NCI-H2171 (cell line): Measurements from ENCODE around the gene CHD9.

Experiments used
- DNase-seq: peaks from one replicate; lab custom pipeline; 2025; lab: John Stamatoyannopoulos, UW

Gene CHD9

DNA sequence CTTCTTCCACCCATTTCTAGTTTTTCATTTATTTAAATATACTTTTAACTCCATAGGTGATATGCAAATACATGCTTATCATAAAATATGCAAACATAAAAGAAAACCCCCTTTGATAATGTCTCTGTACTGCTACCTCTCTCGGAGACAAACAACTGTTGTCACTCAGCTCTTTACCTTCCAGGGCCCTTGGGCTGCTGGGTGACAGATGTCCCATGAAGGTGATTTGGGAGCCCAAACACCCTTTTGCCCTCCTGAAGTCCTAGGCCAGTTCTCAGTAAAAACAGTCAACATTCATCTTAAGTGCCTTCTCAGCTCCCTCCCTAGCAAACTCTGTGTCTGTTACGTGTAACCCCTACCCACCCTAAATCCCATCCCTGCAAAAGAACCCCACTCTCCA is 37.5 kb downstream of the CHD9 start:
- peak; percentile 40 for DNase-seq

DNA sequence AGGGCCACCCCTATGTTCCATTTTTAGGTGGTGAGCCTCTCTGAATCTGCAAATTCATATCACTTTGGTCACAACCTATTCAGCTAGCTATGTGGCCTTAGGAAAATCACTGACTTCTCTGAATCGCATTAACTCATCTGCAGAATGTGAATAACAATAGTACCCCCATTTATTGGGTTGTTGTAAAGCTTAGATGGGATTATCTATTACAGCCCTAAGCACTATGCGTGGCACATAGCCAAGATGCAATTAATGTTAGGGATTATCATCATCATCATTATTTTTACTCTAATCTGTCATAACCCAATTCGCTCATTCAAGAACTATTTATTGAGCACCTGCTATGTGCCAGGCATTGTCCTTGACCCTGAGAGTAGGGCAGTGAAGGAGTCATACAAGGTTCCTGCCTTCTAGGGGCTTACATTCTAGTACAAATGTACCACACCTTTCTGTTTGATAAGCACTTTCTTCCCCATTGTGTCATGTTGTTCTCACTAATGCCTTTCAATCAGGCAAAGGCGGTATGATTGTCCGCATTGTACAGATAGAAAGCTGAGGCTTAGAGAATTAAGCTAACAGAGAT is 38.5 kb downstream of the CHD9 start:
- DNase-seq = no peak

DNA sequence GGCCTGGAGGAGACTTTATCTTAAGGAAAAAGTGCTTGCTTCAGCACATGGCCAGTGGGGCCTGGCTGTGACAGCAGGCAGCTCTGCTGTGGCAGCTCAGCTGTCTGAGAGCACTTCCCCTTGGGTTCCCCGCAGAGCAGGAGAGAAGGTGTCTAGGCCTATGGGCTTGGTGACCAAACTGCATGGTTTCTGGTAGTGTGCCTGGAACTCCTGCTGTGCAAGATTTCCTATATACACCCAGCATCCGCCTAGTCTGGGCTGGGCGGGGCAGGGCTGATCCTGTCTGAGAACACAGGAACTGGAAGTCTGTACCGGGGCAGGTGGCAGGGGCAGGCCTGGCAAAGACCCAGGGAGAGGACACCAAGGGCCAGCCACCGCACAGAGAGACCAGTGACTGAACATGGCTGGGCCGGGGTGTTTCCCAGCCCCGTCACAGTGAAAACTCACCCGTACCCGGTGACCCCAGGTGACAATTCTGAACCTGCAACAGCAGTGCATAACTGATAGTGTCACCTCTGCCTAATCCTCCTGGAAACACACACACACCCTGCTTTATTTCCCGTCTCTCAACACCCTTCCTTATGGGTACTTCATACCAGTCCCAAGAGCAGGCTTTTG is 39.3 kb downstream of the CHD9 start:
- DNase-seq = peak; percentile 50

DNA sequence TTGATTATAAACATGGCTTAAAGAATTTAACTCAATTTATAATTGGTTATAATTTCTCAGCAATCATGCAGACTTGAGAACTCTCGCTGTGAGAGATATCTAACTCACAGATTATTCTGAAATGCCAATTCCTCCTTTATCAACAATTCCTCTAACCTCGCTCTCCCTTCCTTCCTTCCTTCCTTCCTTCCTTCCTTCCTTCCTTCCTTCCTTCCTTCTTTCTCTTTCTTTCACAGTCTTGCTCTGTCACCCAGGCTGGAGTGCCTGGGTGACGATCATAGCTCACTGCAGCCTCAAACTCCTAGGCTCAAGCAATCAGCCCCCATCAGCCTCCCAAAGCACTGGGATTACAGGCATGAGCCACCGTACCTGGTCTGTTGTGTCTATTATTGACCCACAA is 42.4 kb downstream of the CHD9 start:
- DNase-seq = no peak

DNA sequence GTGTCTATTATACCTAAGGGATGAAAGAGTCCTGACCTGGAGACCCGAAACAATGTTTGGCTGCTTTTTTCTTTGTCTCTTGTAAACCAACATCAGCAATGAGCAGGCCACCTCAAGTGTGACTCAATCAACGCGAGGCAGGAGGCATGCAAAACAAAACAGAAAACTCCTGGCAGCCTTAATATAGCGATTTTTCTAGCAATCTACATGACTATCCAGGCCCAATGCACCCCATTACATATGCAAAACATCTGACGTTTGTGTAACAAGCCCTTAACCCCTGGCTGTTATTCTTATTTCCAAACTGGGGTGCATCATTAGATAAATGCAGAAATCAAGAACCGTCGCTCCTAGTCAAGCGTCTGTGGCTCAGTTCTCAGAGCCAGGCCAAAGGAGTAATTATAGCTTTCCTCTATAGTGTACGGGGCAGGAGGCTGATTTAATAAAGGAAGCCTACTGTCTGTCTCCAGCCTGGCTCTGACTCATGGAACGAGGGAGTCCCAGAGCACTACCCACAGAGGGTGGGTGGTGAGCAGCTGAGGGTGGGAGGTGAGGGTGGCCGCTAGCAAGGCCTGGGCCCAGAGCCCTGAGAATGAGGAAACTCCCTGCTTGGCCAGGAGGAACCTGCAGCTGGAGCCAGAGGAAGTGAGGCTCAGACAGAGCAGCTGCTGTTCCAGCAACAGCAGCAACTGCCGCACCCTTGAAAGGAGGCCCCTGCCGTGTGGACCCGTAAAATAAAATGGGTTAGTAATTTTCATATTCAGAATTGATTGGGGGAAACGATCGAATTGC is 43.9 kb downstream of the CHD9 start:
- peak; percentile 58 for DNase-seq

DNA sequence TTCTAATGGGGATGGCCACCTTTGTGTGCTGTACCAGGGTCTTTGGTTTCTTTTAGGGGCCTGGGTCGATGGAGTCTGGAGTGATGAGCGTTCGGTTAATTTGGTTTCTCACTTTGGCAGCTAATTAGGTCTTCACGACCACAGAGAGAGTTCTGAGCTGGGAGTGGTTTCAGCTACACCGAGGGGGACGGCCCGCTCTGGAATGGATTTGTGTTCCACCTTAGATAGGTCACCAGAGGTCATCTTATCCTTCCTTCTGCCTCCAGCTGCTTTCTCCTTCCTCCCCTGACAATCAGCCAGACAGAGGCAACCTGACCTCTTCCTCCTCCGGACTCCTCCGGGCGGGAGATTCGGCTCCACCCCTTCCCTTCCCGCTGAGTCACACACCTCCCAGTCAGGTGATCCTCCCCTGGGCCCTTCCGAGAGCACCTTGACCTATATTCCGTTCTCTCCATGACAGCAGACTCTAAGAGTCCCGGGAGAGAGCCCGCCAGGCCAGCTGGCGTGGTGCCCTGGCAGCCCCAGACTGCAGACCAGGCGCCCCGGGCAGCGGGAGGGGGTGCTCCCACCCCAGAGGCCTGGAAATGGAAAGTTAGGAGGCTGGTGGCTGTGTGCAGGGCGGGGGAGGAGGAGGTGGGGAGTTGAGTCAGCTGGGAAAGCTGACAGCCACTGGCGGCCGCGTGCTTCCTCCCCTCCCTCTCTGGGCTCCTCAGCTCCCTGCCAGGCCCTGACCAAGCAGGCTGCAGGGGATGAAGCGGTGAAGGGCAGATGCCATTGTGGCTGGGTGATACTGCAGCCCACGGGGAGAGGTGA is 44.7 kb downstream of the CHD9 start:
- DNase-seq = peak; percentile 97

DNA sequence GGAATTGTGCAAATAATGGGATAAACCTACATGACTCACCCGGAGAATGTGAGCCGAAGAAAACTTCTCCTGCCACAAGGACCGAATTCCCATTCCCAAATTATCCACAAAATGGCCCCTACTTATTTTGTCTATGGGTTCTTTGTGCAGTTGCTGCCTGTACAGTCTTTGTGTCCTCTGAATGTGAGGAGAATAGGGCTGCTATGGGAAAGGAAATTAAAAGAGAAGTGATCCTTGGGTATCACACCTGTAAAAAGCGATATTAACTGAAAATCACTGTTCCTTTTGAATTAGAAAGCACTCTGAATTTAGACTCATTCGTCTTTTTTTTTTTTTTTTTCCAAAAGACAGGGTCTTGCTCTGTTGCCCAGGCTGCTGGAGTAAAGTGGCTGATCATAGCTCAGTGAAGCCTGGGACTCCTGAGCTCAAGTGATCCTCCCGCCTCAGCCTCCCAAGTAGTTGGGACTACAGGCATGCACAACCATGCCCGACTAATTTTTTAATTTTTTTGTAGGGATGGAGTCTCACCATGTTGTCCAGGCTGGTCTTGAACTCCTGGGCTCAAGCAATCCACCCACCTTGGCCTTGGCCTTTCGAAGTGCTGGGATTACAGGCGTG is 45.4 kb downstream of the CHD9 start:
- no peak for DNase-seq

DNA sequence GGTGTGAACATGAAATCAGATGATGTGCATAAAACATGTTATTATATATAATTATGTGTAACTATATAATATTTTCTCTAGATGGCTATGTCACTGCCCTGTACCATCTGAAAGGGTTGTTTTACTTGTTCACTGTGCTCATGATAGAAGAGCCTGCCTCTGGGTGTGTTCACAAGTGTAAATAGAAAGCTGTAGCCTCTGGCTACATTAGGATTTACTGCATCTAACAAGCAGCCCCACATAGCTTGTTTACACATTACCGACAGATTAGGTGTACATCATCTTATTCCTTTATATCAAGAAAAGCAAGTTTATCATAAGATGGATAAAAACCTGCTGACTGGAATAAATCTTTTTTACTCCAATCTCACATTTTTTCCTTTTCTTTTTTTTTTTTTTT is 46.1 kb downstream of the CHD9 start:
- no peak for DNase-seq

DNA sequence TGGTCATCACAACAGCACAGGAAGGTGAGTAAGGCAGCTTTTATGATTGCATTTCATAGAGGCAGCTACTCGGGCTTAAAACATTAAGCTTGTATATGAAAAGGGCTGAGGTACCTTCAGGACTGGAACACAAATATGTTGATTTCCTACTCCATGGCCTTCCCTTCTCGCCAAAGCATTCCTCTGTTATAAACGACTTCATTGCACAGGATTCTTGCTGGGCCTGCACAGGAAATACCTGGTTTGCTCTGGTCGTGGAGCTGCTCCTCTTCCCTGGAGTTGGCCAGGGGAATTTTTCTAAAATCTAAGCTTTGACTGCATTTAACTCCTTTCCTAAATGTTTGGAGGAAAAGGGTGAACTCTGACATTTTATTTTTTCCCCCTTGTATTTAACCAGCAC is 49.0 kb downstream of the CHD9 start:
- no peak for DNase-seq

DNA sequence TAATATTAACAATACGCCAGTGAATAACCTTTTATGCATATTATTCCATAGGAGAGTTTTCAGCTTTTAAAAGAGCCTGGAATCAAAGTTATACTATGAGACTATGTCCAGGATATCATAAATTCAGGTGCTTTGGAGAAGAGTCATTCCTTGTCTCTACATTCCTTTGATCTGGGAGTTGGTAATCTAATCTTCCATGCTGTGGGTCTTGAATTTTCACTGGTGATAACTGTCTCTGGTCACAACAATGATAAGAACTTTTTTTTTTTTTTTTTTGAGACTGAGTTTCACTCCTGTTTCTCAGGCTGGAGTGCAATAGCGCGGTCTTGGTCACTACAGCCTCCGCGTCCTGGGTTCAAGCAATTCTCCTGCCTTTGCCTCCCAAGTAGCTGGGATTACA is 50.8 kb downstream of the CHD9 start:
- no peak for DNase-seq

DNA sequence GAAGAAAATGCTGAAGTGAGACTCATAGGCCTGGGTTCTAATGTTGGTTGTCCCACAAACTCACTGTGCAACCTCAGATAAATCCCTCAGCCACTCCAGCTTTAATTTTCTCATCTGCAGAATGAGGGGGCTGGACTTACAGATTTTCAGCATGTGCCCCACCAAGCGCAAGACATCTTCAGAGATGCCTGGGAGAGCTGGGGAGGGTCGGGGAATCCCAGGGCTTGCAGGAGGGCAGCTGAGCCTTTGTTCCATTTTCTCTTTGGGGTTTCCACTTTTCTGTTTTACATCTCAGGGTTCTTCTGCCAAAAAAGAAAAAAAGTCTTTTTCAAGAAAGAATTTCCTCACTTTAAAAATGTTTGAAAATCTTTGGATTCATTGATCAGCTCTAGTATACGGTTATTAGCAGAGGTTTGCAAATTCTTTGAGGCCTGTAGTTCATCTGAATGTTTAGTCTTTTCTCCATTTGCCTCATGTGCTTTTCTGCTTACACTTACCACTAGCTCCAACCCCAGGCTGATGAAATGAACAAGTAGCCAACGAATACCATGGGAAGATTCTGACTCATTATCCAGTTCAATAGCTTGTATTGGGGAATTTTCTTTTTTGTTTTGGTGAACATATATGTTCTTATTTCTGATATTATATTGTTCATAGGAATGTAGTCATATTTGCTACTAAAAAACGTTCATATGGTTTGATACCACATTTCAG is 56.4 kb downstream of the CHD9 start:
- DNase-seq = no peak

DNA sequence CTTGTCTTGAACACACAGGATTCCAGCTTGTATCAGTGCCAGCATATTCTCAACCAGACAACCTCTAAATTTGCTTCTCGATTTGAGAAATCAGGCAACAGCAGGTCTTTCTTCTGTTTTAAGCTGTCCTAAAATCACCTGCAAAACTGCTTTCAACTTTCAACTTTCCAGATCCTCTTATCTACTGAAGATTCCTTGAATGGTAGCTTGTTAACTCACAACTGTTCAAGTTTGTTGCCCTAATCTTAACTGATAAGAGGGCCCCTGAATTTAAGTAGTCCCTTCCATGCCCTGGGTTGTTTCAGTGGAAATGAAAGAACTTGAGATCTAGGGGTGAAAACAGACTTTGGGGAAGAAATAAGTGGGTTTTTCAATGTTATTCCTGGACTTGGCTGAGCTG is 57.2 kb downstream of the CHD9 start:
- DNase-seq = no peak

DNA sequence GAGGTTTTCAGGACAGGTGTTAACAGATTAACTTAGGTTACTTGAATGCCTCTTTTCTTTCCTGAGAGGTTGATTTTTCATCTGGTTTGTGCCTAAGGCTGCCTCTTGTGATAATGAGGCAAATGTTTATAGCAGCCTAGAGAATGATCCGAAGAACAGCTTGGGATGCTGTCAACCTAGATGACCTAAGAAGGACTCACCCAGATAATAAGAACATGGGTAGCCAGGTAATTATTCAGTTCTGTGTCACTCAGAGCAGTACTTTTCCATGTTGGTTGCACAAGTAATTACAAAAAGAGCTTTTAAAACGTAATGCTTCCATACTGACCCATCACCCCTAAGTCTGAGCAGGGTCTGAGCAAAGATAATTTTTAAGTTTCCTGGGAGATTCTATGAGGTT is 60.3 kb downstream of the CHD9 start:
- DNase-seq = no peak

DNA sequence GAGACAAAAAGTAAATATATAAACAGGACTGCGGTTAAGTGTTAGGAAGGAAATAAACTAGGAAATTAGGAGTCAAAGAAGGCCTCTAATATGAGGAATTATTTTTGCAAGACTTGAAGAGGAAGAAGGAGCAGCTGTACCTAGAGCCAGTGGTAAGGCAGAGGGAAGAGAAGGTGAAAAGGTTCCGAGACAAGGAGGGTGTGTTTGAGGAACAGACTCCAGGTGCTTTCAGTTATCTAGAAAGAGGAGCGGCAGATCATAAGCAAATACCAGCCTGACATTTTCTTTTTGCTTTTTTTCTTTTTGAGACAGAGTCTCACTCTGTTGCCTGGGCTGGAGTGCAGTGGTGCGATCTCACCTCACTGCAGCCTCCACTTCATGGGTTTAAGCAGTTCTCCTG is 61.0 kb downstream of the CHD9 start:
- no peak for DNase-seq

DNA sequence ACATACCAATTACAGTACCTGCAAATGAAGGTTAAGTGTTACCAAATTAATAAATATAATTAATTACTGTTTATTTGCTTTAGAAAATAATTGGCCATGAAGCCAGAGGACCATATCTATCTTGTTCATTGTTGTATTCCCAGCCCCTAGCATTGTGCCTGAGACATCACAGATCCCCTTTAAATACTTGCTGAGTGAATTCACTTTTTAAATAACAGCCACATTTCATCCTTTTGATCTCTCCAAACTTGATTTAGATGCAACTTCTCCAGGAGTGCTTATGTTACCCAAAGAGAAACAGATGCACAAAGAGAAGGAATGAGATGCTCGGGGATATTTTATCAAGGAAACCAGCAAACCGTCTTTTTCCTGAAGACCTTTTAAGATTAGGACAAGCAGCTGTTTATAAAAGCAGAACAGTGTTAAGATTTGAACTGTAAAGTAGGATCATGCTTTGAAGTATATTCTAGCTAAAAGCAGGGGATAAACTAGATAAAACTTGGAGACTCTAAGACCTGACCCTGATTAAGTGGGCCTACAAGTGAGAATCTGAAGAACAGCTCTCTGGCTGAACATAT is 66.3 kb downstream of the CHD9 start:
- DNase-seq = no peak

DNA sequence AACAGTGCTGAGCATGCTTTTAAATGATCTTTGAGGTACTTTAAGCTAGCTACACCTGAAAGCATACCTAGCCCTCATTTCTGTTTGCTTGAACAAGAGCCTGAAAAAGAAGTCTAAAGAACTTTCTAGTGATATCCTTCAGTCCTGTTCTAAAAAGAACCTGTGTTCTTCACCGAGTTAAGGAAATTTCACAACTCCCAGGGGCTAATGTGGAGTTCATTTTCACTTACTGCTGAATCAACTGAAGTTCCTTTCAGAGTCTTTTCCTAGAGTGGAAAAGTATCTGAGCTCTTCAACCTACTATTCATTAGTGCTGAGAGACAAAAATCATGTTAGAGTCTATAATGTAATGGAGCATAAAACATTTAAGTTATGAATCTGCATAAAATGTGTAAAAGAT is 66.9 kb downstream of the CHD9 start:
- DNase-seq = no peak

DNA sequence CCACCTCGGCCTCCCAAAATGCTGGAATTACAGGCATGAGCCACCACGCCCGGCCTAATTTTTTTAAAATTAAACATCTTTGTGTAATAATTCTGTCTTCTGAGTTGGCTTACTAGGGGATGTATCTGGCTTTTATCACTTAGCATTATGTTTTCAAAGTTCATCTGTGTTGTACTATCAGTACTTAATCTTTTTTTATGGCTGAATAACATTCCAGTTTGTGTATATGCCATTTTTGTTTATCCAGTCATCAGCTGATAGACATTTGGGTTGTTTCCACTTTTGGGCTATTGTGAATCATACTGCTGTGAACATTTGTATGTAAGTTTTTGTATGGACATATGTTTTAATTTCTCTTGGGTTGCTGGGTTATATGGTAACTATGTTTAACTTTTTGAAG is 69.0 kb downstream of the CHD9 start:
- DNase-seq = no peak

DNA sequence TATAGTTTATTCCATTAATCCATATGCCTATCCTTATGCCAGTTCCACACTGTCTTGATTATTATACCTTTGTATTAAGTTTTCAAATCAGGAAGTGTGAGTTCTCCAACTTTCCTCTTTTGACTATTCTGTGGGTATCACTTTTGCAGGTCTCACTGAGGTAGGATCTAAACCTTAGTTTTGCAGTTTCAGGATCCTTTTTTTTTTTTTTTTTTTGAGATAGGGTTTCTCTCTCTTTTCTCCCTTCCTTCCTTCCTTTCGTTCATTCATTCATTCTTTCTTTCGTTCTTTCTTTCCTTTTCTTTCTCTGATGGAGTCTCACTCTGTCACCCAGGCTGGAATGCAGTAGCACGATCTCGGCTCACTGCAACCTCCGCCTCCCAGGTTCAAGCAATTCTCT is 71.6 kb downstream of the CHD9 start:
- DNase-seq = no peak

DNA sequence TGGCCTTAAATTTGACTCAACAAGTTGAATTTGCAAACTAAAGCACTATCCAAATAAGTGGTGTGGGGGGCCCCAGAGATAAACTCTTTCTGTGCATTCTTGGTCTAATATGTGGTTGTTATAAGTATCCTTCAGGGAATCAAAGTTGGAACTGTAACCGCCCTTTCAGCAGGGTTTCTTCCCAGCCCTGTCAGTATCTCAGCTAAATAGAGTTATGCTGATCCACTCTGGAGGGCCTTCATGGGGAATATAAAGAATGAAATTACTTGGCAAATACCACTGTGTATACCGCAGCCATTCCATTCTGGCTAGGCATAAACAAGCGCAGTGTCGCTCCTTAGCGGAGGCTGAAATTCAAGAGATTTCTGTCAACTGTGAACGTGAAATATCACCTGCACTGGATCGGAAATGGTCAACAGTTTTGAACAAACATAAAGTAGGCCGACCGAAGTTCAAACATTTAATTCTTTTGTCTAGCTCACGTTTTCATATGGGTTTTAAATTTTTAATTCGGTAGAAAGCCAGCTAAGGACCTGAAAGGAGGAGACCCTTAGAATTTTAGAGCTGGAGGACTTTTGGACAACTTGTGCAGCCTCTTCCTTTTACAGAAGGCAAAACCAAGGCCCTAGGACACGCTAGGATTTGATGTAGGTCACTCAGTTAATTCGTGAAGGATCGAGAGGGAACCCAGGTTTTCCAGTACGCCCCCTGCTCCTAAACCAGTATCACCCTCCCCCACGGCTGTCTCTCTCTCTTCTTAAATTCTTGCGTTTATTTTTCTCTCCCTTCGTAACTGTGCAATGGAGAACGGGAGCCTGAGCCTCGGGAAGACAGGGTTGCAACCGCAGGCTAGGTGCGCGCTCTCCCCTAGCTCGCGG is 74.7 kb downstream of the CHD9 start:
- no peak for DNase-seq
